Peyer's patch (tissue), 4 donors: ENCODE data around the gene THEMIS2. TPM values are rescaled to one million over a fixed set of nuclear protein-coding genes. Genes with fewer than 3 reads are reported as not detected.
A peak's percentile ranks its signal among the peaks of the same experiment; 100 is the strongest.

Experiments used
- DNase-seq, 3 donors: peaks; one replicate each; pipeline ENCODE4 v3.0.0-alpha.2; 2017 to 2019
- H3K27ac ChIP-seq, 4 donors: fragments of 200-600 bp; sonication (generic); one replicate each; pipeline ENCODE4 v1.5.1; 2016 to 2019
- H3K27me3 ChIP-seq, 2 donors: fragments of 200-600 bp; sonication (generic); one replicate each; pipeline ENCODE4 v1.5.1; 2019
- H3K36me3 ChIP-seq, 3 donors: fragments of 200-600 bp; sonication (generic); one replicate each; pipeline ENCODE4 v1.5.1; 2016 to 2019
- H3K4me1 ChIP-seq, 4 donors: fragments of 200-600 bp; sonication (generic); one replicate each; pipeline ENCODE4 v1.5.1; 2016 to 2019
- H3K4me3 ChIP-seq, 4 donors: fragments of 200-600 bp; sonication (generic); 1 replicate in 3 of 4; 2 replicates in 1 of 4; pipeline ENCODE4 v1.5.1; 2016 to 2019; ENCODE audit warnings: mild to moderate bottlenecking in 1 of 4
- H3K9me3 ChIP-seq, 4 donors: fragments of 200-600 bp; sonication (generic); one replicate each; pipeline ENCODE4 v1.5.1; 2016 to 2019; ENCODE audit warnings: mild to moderate bottlenecking in 1 of 4
- CTCF ChIP-seq, 6 experiments: fragments of 450-650 bp in 4 of 6; fragments of 200-600 bp in 2 of 6; sonication (generic) in 1 of 6; IDR thresholded peaks; one replicate each; pipeline ENCODE4 v1.5.1; 2017 to 2019; ENCODE audit warnings: antibody characterized with exemption in 6 of 6, mild to moderate bottlenecking in 3 of 6, moderate library complexity in 1 of 6
- POLR2A ChIP-seq, 2 donors: fragments of 450-650 bp; IDR thresholded peaks; one replicate each; pipeline ENCODE4 v1.5.1; 2017; ENCODE audit warnings: antibody characterized with exemption in 2 of 2, mild to moderate bottlenecking in 2 of 2, moderate library complexity in 2 of 2
- total RNA-seq, 4 donors: library from RNA; depleted of rRNA; stranded (reverse); fragments of >200 nt; gene quantifications; one replicate each; pipeline ENCODE4 v1.1.0, GENCODE V29; 2016

The THEMIS2 gene
- total RNA-seq, 4 donors from 2014 or later = 8.1 to 86.6 (median 22.8) TPM

GRCh38 chr1:27873671-27874384 is 1.5 kb downstream of the THEMIS2 start:
- Histone ChIP-seq H3K36me3 (no peaks in the 10 kb centered on the region), H3K4me1 (peaks cover 0 to 24% (median 13%) of the 10 kb centered on the region in 4 donors), H3K4me3 (peak overlapping the region; percentile 65 to 86 (median 80)), H3K27ac (peak overlapping the region; percentile 61 to 92 (median 76)), H3K27me3 (no peaks in the 10 kb centered on the region), H3K9me3 (no peaks in the 10 kb centered on the region)
- no peak for TF ChIP-seq CTCF (IDR thresholded peaks at IDR 0.05)
- no peak for TF ChIP-seq POLR2A (IDR thresholded peaks at IDR 0.05)
- peak; percentile 46 to 68 (median 58) for DNase-seq

- Histone ChIP-seq H3K9me3 (no peaks in the 10 kb centered on the region), H3K4me3 (peak overlapping the region in 1 of 4 donors; percentile 3), H3K27ac (peak overlapping the region; percentile 40 to 92 (median 76)), H3K4me1 (peaks cover 0 to 15% (median 6%) of the 10 kb centered on the region in 4 donors), H3K36me3 (no peaks in the 10 kb centered on the region), H3K27me3 (no peaks in the 10 kb centered on the region)
- TF ChIP-seq CTCF (IDR thresholded peaks at IDR 0.05) = no peak
- TF ChIP-seq POLR2A (IDR thresholded peaks at IDR 0.05) = no peak
- peak in 1 of 3 donors; percentile 45 for DNase-seq
Observed at GRCh38 chr1:27876341-27877114, 4.2 kb downstream of the THEMIS2 start.

GRCh38 chr1:27877115-27877416 is 4.7 kb downstream of the THEMIS2 start:
- TF ChIP-seq CTCF (IDR thresholded peaks at IDR 0.05) (no peak), POLR2A (IDR thresholded peaks at IDR 0.05) (no peak)

GRCh38 chr1:27878039-27878438 is 5.7 kb downstream of the THEMIS2 start:
- TF ChIP-seq POLR2A (IDR thresholded peaks at IDR 0.05) = no peak
- TF ChIP-seq CTCF (IDR thresholded peaks at IDR 0.05) = no peak
- Histone ChIP-seq H3K9me3 (no peaks in the 10 kb centered on the region), H3K36me3 (peaks cover 0 to 4% (median 0%) of the 10 kb centered on the region in 3 donors), H3K27me3 (no peaks in the 10 kb centered on the region), H3K27ac (no peak overlapping the region), H3K4me3 (no peak overlapping the region), H3K4me1 (peaks cover 0 to 15% (median 6%) of the 10 kb centered on the region in 4 donors)
- DNase-seq = peak in 1 of 3 donors; percentile 20

More at GRCh38 chr1:27877115-27877416, 4.7 kb downstream of the THEMIS2 start:
- no peak for DNase-seq
- peak overlapping the region in 2 of 4 donors; percentile 40 to 92 for H3K27ac ChIP-seq
- H3K9me3 ChIP-seq = no peaks in the 10 kb centered on the region
- H3K27me3 ChIP-seq = no peaks in the 10 kb centered on the region
- peaks cover 0 to 2% (median 0%) of the 10 kb centered on the region in 3 donors for H3K36me3 ChIP-seq
- peaks cover 0 to 15% (median 6%) of the 10 kb centered on the region in 4 donors for H3K4me1 ChIP-seq
- peak overlapping the region in 1 of 4 donors; percentile 3 for H3K4me3 ChIP-seq

- Histone ChIP-seq H3K4me1 (peaks cover 0 to 15% (median 3%) of the 10 kb centered on the region in 4 donors), H3K36me3 (peaks cover 0 to 4% (median 0%) of the 10 kb centered on the region in 3 donors), H3K27me3 (no peaks in the 10 kb centered on the region), H3K9me3 (no peaks in the 10 kb centered on the region), H3K27ac (no peak overlapping the region), H3K4me3 (no peak overlapping the region)
- no peak for TF ChIP-seq POLR2A (IDR thresholded peaks at IDR 0.05)
- no peak for TF ChIP-seq CTCF (IDR thresholded peaks at IDR 0.05)
- DNase-seq = peak in 1 of 3 donors; percentile 15
Observed at GRCh38 chr1:27878787-27879335, 6.5 kb downstream of the THEMIS2 start.
